ENCODE data around the gene DNLZ.
"Not testable (repeated sequence)": the region's sequence is repeated elsewhere in the genome, so short reads cannot be mapped to it uniquely, and the experiment has no call there.

DNLZ gene

GRCh38 chr9:136329211-136329627, 34.3 kb downstream of the DNLZ start:
- no peak for DNase-seq

GRCh38 chr9:136328622-136329041, 34.9 kb downstream of the DNLZ start:
- no peak for DNase-seq

- DNase-seq, result no peak
Observed at GRCh38 chr9:136328011-136328621, 35.4 kb downstream of the DNLZ start.

- DNase-seq, result peak; percentile 65
Observed at GRCh38 chr9:136327304-136327974, 36.1 kb downstream of the DNLZ start, which contains the start of gene GPSM1. TSS of gene GPSM1 (plus strand) at chr9:136327539. CDS start at chr9:136327696, 157 bp downstream.

GRCh38 chr9:136326761-136327303, 36.7 kb downstream of the DNLZ start:
- no peak for DNase-seq

- DNase-seq, result no peak
Observed at GRCh38 chr9:136326061-136326760, 37.3 kb downstream of the DNLZ start.

- no peak for DNase-seq
Observed at GRCh38 chr9:136325358-136325757, 38.2 kb downstream of the DNLZ start.

- DNase-seq, result no peak
Observed at GRCh38 chr9:136324501-136325300, 38.8 kb downstream of the DNLZ start.

- no peak for DNase-seq
Observed at GRCh38 chr9:136323371-136323789, 40.2 kb downstream of the DNLZ start.

- DNase-seq, result no peak
Observed at GRCh38 chr9:136322756-136323330, 40.7 kb downstream of the DNLZ start.

- no peak for DNase-seq
Observed at GRCh38 chr9:136321561-136321960, 42.0 kb downstream of the DNLZ start.

- not testable (repeated sequence) for DNase-seq
Observed at GRCh38 chr9:136320972-136321371, 42.6 kb downstream of the DNLZ start.

GRCh38 chr9:136319955-136320354, 43.6 kb downstream of the DNLZ start:
- DNase-seq, result not testable (repeated sequence)

- not testable (repeated sequence) for DNase-seq
Observed at GRCh38 chr9:136319244-136319643, 44.3 kb downstream of the DNLZ start.

- no peak for DNase-seq
Observed at GRCh38 chr9:136318776-136319241, 44.7 kb downstream of the DNLZ start.

GRCh38 chr9:136318111-136318775, 45.3 kb downstream of the DNLZ start:
- DNase-seq, result no peak

GRCh38 chr9:136317695-136318094, 45.8 kb downstream of the DNLZ start:
- no peak for DNase-seq

GRCh38 chr9:136316896-136317676, 46.5 kb downstream of the DNLZ start:
- DNase-seq, result no peak

- no peak for DNase-seq
Observed at GRCh38 chr9:136316271-136316751, 47.2 kb downstream of the DNLZ start.

- DNase-seq, result no peak
Observed at GRCh38 chr9:136314944-136315343, 48.6 kb downstream of the DNLZ start.

- no peak for DNase-seq
Observed at GRCh38 chr9:136314056-136314416, 49.5 kb downstream of the DNLZ start.

Data from CD4-positive, alpha-beta T cell treated with Interleukin-6 for 4 hours (primary cell).